Kidney tubule cell (primary cell): ENCODE results near the gene BTD.
"Not testable (repeated sequence)": the region's sequence is repeated elsewhere in the genome, so short reads cannot be mapped to it uniquely, and the experiment has no call there.

ENCODE experiments used
- DNase-seq: peaks from one replicate; pipeline ENCODE4 v3.0.0-alpha.2; 2018; ENCODE audit warnings: low spot score

The BTD gene

DNA sequence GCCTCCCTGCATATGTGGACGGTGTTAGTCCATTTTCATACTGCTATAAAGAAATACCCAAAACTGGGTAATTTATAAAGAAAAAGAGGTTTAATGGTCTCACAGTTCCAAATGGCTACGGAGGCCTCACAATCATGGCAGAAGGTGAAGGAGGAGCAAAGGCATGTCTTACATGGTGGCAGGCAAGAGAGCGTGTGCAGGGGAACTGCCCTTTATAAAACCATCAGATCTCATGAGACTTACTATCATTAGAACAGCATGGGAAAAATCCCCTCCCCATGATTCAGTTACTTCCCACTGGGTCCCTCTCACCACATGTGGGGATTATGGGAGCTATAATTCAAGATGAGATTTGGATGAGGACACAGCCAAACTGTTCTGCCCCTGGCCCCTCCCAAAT is 1.3 kb downstream of the BTD start:
- not testable (repeated sequence) for DNase-seq

DNA sequence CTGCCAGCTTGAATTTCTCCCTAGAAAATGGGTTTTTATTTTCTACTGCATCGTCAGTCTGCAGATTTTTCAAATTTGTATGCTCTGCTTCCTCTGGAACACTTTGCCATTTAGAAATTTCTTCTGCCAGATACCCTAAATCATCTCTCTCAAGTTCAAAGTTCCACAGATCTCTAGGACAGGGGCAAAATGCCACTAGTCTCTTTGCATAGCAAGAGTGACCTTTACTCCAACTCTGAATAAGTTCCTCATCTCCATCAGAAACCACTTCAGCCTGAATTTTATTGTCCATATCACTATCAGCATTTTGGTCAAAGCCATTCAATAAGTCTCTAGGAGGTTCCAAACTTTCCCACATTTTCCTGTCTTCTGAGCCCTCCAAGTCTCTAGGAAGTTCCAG is 3.0 kb downstream of the BTD start:
- not testable (repeated sequence) for DNase-seq

DNA sequence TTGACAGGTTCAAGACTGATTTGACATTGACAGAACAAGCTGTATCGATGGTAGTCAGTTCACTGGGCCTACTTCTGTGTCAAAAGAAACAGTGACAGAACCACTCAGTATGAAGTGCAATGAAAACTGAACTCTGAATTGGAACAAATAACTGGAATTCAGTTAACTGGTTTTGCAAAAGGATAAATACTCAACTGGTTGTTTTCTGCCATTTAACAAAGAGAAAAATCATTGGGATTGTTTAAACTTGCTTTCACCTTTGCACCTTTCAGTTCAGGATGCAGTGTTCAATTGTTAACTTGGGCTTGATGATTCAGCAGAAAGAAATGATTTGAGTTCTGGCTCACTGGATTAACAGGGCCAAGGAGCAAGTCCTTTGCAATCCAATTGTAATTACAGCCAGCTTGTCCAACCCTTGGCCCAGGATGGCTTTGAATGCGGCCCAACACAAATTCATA is 4.9 kb downstream of the BTD start:
- DNase-seq: peak; percentile 75

DNA sequence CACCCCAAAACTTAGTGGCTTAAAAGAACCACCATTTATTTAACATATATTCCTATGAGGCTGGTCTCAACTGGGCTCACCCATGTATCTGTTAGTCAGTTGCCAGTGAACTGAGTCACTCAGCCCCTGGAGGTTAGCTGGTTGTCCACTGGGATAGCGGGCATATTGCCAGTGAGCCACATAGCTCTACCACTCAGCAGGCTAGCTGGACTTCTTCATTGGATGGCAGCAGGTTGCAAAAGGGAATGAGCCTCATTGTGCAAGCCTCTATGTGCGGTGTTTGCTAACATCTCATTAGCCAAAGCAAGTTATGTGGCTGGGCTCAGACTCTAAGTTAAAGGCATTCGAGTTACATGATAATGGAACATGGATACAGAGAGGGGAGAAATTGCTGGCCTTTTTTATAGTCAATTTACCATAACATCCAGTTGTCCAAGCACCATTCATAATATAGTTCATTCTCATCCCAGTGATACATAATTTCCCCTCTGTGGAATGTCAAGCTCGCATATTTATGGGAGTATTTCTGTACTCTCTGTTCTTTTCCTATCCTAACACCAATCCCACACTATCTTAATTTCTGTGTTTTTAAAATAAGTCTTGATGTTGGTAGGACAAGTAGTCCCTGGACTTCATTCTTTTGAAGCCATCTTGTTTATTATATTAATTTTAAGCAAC is 8.7 kb downstream of the BTD start:
- peak; percentile 87 for DNase-seq

DNA sequence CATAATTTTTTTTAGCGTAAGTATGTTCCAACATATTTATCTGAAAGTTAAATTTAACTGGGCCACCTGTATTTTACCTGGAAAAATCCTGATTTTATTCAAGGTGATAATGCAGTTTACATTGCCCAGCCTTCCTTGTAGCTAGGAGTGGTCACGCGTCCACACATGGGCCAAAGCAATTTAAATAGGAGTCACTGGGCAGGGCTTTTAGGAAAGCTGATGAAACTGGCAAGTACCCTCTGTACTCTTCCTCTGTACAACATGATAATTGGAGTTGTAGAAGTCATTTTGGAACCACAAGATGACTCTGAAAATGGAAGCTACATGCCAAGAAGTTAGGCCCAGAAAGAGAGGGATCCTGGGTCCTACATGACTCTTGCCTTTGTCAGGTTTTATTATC is 9.5 kb downstream of the BTD start:
- no peak for DNase-seq

DNA sequence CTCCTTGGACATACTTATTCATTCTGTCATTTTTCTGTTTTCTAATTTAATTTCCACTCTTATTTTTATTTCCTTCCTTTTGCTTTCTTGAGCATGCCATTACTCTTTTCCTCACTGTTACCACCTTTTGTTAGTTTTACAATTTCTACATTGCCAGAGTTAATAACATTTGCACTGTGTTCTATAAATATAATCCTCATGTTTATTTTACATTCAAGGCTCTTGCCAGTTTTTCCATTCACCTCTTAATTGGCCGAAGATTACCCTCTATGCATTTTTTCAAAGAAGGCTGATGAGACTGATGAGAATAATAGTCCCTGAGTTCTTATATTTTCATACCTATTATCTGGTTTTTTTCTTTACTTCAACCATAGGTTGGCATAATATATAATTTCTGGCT is 10.5 kb downstream of the BTD start:
- DNase-seq: no peak

DNA sequence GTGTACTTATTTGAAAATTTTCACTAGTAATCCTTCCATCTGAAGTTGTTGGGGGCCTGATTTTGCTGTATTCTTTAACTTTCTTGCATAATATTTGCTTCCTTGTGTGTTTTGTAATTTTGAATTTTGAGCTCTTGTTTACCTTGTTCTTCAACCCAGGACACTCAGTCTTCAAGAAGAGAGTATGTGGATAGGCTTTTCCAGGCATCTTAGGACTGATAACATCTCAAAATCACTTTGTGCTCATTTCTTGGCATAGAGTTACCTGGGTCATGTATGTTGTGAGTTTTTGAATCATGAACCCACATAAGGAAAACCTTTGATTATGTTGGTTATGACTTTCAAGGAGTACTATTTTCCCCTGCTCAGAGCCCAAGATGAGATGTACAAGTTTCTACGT is 13.4 kb downstream of the BTD start:
- DNase-seq: no peak

DNA sequence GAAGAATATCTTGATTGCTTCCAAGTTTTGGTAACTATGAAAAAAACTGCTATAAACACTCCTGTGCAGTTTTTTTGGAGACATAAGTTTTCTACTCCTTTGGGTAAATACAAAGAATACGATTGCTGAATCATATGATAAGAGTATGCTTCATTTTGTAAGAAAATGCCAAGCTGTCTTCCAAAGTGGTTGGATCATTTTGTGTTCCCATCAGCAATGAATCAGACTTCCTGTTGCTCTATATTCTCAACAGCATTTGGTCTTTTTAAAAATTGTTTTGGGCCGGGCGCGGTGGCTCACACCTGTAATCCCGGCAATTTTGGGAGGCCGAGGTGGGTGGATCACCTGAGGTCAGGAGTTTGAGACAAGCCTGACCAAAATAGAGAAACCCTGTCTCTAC is 14.5 kb downstream of the BTD start:
- DNase-seq: no peak

DNA sequence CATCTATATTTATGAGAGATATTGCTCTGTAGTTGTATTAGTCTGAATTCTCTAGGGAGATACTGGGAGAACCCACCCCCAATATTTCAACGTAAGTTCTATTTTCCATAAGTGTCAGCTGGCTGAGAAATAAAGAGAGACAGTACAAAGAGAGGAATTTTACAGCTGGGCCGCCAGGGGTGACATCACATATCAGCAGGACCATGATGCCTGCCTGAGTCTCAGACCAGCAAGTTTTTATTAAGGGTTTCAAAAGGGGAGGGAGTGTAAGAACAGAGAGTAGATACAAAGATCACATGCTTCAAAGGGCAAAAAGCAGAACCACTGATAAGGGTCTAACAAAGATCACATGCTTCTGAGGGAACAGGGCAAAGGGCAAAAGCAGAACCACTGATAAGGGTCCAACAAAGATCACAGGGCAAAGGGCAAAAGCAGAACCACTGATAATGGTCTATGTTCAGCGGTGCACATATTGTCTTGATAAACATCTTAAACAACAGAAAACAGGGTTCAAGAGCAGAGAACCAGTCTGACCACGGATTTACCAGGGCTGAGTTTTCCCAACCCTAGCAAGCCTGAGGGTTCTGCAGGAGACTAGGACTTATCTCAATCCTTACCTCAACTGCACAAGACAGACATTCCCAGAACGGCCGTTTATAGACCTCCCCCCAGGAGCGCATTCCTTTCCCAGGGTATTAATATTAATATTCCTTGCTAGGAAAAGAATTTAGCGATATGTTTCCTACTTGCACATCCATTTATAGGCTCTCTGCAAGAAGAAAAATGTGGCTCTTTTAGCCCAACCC is 18.3 kb downstream of the BTD start:
- not testable (repeated sequence) for DNase-seq

DNA sequence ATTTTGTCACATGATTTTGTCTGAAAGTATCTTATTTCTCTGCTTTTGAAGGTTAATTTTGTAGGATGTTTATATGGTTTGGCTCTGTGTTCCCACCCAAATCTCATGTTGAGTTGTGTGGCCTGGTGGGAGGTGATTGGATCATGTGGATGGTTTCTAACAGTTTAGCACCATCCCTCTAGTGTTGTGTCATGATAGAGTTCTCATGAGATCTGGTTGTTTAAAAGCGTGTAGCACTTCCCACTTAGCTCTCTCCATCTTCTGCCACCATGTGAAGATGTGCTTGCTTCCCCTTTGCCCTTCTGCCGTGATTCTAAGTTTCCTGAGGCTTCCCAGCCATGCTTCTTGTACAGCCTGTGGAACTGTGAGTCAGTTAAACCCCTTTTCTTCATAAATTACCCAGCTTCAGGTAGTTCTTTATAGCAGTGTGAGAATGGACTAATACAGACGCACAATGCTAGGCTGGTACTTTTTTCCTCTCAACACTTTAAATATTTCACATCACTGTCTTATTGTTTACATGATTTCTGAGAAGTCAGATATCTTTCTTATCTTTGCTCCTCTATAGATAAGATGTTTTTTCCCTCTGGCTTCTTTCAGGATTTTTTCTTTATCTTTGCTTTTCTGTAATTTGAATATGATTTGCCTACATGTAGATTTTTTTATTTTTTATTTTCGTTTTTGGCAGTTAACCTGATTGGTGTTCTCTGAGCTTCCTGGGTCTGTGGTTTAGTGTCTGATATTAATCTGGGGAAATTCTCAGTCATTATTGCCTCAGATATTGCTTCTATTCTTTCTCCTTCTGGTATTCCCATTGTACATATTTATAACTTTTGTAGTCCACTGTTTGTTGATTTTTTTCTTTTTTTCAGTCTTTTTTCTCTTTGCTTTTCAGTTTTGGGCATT is 22.2 kb downstream of the BTD start:
- no peak for DNase-seq

DNA sequence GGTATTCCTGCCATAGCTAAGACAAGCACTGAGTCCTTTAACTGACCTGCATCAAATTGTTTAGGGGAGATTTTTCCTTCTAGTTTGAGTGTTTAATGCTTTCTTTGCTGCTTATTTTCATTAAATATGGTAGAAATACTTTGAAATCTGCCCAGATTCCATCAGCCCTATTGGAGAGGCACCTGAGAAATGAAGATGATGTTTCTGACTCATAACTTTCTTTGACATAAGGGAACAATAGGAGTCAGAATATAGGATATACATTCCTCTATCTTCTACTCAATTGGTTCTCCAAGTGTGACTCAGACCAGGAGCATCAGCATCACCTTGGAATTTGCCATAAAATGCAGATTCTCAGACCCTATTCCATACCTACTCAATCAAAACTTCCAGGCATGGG is 27.4 kb downstream of the BTD start:
- DNase-seq: no peak

DNA sequence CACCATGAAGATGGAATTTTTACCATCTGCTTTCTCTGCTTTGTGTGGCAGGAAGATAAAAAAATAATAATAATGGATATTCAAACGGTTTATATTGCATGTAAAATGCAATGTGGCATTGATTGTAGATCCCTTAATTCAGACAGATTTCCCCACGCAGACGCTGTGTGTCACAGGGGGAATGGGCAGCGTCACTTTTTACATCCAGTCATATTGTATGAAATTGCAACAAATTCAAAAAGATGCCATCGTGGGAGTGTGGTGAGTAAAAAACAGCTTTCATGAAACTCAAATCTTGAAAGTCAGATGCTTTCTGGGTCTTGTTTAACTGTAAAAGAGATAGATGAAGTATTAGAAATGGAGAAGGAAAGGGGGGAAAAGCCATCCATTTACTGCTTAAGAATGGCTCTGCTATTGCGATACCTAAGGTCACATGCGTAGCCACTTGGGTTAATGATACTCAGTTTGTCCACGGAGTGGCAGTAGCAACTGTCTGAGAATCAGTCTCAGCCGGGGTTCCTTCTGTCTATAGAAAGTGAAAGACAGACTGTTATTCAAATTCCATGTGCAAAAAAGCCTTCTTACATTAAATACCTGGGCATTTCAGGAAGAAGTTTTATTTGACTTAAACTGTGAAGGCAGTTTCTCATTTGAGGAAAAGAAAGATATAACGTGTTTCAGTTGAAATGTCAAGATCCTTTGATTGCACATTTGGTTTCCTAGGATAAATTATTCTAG is 28.5 kb downstream of the BTD start:
- DNase-seq: peak; percentile 82

DNA sequence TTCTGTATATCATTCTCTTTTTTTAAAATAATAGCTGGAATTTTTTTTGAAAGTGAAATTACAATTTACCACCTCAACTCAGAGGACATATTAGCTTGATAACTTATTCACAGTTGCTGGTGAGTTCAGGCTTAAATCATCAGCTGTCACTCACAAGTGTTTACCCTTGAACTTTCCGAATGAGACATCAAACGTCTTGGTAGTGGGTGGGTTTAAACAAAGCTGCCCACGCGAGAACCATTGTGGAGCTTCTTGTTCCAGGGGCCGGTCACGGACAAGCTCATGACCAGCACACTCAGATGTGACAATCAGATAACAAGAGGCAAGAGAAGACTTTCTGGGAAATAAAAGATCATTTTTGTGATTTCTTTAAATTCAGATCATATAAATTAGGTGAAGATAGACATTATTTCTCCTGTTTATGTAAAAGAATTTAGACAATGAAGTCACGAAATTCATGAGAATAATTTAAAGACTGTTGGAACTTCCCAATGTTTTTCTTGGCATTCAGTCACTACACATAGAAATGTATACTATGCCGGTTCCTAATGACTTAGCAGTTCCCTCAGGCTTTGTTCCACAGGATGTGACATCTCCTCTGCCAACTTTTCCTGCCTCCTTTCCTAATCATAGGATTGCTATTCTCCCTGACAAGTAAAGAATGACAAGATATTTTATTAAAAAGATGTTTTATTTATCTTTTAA is 29.3 kb downstream of the BTD start:
- peak; percentile 61 for DNase-seq

DNA sequence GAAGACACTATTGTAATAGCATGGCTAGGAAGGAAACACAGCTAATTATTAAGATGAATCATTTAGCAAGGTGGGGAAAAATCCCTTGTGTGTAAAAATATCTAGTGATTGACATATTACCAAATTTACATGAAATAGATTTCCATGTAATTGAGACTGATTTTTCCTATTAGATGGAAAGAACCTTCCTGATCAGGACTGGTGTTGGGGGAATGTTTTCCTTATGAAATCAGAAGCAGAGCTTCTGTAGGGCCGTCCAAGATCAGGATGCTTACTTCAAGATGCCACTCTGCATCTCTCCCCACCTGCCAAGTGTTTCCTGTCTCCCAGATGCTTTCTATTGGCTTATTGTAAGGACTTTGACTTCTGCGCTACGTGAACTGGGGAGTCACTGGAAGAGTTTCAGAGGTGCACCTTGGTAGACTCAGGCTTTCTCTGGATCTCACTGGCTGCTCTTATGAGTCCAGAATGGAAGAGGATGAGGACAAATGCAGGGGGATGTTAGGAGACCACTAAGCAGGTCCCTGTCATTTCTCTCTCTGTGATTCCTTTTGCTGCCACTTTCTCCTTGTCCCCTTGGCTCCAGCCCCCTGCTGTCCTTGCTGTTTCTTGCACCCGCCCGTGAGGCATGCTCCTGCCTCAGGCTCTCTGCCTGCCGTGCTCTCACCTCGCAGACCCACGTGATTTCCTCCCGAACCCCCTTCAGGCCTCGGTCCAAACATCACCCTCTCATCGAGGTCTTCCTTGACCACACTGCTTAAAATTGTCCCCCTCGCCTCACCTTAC is 30.1 kb downstream of the BTD start:
- no peak for DNase-seq

DNA sequence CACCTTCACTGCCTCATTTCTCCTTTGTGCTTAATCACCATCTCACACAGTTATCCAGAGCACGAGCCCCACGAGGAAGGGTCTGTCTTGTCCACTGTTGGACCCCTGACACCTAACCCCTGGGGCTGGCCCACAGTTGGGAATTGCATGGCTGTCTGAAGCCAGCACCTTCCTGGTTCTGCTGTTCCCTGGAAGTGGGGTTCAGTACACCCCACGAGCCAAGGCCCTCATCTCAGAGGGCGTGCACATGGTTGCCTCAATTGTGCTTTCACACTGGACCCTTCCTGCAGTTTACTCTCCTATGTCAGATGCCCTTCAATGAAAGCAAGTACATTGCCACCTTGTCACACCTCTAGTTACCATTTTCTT is 30.7 kb downstream of the BTD start:
- no peak for DNase-seq

DNA sequence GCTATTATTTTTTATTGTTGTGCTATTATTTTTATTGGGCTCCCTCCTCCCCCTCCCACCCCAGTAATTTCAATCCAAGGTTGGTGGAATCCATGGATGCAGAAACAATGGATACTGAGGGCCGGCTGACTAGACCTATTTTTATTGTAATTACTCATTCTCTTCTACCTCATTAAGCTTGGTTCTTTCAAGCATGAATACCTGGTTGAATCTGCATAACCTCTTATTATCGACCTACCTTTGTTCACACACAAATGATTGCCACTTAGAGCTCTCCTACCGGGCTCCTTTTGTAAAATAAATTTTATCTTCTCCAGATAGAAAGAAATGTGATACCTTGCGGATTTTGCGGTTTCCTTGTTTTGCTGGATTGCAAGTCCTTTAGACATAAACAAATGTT is 31.6 kb downstream of the BTD start:
- DNase-seq: peak; percentile 38

DNA sequence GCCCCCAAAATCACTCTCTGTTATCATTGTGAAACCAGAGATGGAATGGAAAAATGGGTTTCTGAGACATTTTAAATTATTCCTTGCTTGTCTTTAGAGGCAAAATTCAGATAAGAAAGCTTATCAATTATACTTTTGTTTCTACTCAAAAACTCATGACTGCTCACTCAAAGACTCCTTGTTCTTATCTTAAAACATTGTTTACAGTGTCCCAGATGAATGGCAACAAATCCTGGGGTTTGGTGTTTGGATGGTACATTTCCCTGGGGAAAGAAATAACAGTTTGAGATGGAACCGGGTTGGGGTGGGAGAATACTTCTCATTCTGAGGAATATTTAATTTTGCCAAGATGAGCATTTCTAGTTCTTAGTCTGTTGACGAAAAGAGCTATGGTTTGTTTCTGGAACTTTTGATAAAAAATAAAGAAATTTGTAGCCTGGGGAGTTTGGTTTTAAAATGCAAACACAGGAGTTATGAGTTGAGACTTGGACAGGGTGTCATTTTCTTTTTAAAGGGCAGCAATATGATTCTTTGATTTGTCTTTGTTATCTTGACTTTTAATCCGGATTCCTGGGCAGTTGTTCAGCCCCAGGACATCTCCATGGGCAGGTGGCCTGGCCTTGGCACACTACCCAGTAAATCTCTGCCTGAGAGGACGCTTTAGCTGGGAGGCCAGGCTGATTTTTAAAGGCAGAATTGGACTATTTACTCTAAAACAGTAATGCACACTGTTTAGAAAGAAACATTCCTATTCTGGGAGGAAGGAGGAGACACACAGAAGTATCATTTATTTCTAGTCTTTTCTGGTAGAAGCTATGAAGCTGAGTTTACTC is 32.4 kb downstream of the BTD start:
- DNase-seq: peak; percentile 9

DNA sequence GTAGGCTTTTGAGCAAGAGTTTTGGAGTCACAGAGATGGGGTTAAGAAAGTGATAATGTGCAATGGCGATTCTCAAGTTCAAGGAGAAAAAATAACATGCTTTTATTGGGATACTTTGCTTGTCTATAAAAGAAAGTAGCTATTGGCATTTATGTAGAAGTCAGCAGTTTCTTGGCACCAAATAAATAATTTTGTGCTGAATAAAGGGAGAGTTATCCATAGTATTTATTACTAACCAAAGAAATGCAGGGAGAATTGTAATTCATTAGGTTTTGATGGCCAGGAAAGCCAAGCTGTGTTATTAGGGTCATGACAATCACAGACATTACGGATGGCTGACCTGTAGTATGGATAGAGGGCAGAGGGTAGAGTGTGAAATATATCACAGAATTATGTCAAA is 33.1 kb downstream of the BTD start:
- DNase-seq: no peak

DNA sequence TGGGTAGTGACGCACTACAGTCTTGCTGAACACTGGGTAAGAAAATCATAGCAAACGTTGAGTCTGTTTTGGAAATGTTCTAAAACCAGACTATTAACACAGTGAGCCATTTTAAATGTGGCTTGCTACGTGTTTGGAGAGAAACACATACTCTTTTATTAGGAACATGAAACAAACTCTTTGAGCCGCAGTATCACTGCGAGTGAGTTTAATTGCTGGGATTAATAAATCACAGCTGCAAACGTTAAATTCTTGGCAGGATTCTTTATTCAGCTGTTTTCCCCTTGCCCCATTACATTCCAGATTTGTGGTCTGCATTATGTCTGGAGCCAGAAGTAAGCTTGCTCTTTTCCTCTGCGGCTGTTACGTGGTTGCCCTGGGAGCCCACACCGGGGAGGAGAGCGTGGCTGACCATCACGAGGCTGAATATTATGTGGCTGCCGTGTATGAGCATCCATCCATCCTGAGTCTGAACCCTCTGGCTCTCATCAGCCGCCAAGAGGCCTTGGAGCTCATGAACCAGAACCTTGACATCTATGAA is 33.6 kb downstream of the BTD start:
- peak; percentile 69 for DNase-seq
